NCI-H2107 (cell line): ENCODE measurements around the gene YIPF4.
A peak's percentile ranks its signal among the peaks of the same experiment; 100 is the strongest.
"Not testable (repeated sequence)": the region's sequence is repeated elsewhere in the genome, so short reads cannot be mapped to it uniquely, and the experiment has no call there.

Experiments used
- DNase-seq: peaks from one replicate; lab custom pipeline; 2025; lab: John Stamatoyannopoulos, UW

YIPF4 gene

DNA sequence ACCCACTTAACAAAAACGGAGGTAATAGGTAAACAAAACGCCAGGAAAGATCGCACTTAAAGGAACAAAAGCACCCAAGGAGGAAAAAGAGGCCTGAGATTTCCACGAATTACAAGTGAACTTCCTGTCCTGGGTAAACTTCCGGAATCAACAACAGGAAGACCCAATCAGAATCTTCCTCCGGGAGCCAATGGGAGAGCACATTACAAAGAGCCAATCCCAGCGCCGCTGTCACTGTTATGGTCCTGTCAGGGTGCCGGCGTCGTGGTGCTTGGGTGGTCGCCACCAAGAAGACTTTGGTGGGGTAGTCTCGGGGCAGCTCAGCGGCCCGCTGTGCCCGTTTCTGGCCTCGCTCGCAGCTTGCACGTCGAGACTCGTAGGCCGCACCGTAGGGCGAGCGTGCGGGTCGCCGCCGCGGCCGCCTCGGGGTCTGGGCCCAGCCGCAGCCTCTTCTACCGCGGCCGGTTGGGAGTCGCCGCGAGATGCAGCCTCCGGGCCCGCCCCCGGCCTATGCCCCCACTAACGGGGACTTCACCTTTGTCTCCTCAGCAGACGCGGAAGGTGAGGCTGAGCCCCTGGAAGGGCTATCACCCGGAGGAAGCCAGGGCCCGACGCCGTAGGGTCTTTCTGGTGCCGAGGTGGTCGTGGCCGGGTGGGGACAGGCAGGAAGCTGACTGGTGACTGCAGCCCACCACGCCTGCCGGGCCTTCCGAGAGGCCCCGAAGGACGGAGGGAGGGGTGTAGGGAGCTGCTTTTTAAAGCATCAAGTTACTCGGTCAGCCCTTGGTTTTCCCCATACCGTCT is at the start of gene YIPF4:
YIPF4 (plus strand) TSS at position 231 of the 804 bp plus-strand sequence; CDS start at position 483, 252 bp downstream.
- peak; percentile 67 for DNase-seq

- DNase-seq = no peak
These were observed 49.5 kb upstream of the YIPF4 start for GRCh38 chr2:32228181-32228580.

- DNase-seq = no peak
These were observed 48.1 kb upstream of the YIPF4 start for GRCh38 chr2:32229635-32230034.

GRCh38 chr2:32231959-32232358 is 45.7 kb upstream of the YIPF4 start:
- DNase-seq = no peak

GRCh38 chr2:32235315-32235714 is 42.4 kb upstream of the YIPF4 start:
- no peak for DNase-seq

GRCh38 chr2:32237488-32237887 is 40.2 kb upstream of the YIPF4 start:
- DNase-seq = no peak

GRCh38 chr2:32237996-32238395 is 39.7 kb upstream of the YIPF4 start:
- no peak for DNase-seq

DNA sequence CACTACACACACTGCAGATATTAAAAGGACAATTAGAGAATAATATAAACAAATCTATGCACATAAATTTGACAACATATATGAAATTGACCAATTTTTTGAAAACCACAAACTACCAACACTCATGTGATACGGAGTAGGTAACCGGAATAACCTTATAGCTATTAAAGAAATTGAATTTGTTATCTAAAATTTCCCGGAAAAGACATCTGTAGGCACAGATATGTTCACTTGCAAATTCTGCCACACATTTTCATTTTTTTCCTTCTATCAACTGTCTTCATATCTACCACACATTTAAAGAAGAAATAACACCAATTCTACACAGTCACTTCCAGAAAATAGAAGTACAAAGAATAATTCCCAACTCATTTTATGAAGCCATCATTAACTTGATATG is 35.4 kb upstream of the YIPF4 start:
- DNase-seq = no peak

- no peak for DNase-seq
These were observed 30.8 kb upstream of the YIPF4 start for GRCh38 chr2:32246911-32247310.

DNA sequence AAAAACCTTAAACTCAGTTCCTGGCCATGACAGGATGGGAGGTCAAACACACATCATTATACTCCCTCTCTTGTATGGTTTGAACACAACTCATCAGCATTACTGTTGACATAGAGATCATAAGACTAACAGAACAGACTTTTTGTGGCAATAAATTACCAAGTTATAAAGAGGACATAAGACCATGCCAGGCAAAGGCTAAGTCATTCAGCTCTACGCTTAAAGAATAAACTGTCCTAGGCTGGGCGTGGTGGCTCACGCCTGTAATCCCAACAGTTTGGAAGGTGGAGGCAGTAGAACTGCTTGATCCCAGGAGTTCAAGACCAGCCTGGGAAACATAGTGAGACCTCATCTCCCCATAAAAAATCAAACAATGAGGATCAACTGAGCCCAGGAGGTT is 29.4 kb upstream of the YIPF4 start:
- DNase-seq = no peak

DNA sequence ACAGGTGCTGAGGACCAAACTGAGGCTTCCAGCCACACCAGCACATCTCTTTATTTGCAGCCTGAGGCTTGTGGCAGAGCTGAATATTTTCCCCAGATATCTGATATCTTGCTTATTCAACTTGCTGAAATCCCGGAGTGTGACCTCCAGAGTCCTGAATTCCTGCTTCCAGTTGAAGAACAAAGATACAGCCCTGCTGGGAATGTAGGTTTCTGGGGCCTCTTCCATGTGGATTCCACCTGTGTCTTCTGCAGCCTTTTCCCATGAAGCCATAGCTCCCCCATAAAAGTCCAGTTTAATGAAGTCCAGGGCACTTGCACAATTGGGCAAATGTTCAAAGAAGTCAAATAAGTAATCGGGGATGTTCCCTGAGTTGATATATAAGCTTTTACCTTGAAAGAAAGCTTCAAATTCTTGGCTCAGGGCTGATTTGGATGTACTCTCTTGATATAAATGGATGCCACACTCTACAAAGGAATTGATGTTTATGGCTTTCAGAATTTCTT is 27.9 kb upstream of the YIPF4 start:
- DNase-seq = no peak

- no peak for DNase-seq
These were observed 27.4 kb upstream of the YIPF4 start for GRCh38 chr2:32250290-32250689.

DNA sequence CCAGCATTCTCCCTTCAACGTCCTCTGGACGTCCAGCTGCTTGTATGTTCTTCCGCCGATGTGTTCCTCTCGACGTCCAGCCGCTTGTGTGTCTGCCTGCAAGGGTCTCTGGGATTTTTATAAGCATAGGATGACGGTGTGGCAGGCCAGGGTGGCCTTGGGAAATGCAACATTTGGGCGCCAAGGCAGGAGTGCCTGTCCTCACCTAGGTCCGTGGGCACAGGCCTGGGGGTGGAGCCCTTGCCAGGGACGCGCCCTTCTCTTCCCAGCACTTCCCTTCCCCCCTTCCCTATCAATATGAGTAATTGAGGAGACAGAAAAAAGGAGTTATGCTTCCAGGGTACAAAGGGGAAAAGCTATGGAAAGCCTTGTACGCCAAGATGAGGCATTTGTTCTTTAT is 19.5 kb upstream of the YIPF4 start:
- DNase-seq = no peak

DNA sequence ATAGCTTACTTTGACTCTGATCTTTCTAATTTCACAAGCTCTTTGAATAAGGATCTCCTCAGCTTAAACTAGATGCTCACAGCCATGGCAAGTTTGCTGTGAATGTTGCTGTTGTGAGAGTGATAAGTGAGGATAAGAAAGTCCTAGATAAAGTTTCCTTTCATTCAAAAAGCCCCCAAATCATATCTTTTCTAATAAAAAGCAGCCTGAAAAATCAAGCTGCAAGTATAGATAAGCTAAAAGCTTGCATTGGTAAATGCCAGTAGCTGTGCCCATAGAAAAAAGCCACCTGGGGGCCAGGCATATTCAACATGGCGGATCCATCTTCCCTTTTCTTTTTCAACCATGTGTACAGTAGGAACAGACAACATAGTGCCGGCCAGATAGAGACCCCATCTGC is 17.3 kb upstream of the YIPF4 start:
- no peak for DNase-seq

GRCh38 chr2:32262105-32262504 is 15.6 kb upstream of the YIPF4 start:
- no peak for DNase-seq

DNA sequence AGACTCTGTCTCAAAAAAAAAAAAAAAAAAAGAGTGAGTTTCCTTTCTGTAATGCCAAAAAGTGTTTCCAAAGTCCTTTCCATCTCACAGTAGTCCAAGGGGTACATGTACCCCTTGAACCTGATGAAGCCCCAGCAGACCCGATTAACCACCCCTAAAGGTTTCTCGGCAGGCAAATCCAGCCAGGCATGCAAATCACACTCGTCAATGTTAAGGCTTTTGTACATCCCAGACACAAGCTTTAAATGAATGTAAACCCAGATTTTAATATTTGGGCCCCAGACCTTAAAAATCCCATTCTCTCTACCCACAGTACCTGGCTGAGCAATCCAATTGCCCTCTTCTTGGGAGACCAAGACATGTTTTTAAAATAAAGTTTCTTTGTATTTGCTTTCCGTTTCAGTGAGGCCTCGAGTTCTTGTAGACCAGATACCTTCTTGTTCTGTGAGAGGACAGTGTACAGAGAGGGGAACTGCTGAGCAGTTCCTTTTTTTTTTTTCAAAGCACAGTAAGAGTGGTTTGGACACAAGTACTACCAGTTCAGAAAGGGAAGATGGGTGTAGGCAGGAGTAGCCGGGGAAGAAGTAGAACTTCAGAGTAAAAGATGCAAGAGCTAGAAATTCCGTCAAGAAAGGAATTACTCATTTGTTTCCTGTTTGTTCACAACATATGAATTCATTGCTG is 13.1 kb upstream of the YIPF4 start, which contains the start of gene NLRC4:
NLRC4 (minus strand) TSS at position 465 of the 684 bp plus-strand sequence. CDS start 8,111 bp downstream, outside the sequence.
- DNase-seq = no peak

DNA sequence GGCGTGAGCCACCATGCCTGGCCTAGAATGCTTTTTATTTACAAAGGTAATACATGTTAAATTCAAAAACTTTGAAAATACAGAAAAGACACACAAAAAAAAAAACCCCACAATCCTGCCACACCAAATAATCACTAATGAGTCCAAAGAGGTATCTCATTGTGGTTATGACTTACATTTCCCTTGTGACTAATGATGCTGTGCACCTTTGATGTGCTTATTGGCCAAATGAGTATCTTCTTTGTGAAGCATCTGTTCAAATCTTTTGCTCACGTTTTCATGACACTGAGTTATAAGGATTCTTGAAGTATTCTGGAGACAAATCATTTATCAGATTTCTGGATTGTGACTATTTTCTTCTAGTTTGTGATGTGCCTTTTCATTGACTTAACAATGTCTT is 6.6 kb upstream of the YIPF4 start:
- DNase-seq = no peak

DNA sequence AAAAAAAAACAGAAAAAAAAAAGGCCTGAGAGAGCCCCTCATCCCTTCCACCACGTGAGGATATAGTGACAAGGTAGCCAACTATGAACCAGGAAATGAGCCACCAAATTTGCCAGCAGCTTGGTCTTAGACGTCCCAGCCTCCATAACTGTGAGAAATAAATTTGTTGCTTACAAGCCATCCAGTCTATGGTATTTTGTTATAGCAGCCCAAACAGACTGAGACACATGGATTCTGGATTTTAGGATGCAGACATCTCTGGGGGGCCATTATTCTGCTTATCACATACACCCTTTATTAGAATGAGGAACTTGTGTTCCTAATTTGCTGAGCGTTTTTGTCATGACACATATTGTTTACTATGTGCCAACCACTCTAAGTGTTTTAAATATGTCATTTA is 5.4 kb upstream of the YIPF4 start:
- no peak for DNase-seq

- no peak for DNase-seq
These were observed 3.4 kb upstream of the YIPF4 start for GRCh38 chr2:32274289-32274688.

GRCh38 chr2:32275790-32276189 is 1.9 kb upstream of the YIPF4 start:
- DNase-seq = not testable (repeated sequence)

DNA sequence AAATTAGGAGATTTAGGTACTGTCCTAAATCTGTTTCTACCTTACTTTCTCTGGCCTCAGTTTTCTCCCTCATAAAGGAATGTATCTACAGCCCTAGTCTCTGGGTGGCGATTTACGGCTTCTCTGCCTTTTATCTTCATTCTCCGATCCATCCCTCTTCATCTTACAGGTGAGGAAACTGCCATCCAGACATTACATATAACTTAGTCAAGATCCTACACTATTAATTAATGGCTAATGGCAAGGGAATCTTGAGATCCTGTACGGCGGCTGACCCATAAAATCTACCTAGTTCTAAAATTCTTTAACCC is 386 bp upstream of the YIPF4 start:
- no peak for DNase-seq

DNA sequence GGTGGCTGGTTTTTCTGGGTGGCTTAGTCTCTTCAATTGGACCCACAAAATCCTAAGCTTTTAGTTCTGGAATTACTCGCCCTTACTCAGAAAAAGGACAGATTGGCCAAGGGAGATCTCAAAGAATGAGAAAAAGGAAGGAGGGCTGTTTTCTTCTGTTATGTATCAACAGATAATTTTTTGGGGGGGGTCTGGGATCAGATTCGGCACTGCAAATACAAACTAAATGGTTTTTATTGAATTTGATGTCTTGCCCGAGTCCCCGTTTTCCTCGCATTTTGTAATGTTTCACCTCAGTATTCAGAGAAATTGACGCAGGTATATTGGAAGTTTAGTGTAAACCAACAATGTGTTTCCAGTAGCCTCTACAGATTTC is 762 bp downstream of the YIPF4 start:
- no peak for DNase-seq

- DNase-seq = no peak
These were observed 6.6 kb downstream of the YIPF4 start for GRCh38 chr2:32284321-32284720.
